Measurements from ENCODE around the gene RXRA. TPM values are rescaled to one million over a fixed set of nuclear protein-coding genes. Genes with fewer than 3 reads are reported as not detected.

RXRA gene
- polyA plus RNA-seq, 1 experiment = 12.0 TPM

- ChIA-PET CTCF (interaction anchor here (0.6 to 1.8 kb wide), 7 partner anchors 8 to 266 kb away, joined by 3 to 7 read pairs (median 3); no protein-coding TSS in a partner anchor), POLR2A (interaction anchor here (0.6 kb wide), 1 partner anchor 210 kb away, joined by 3 read pairs; no protein-coding TSS in a partner anchor)
- Histone ChIP-seq H3K4me3 (ENCODE audit: low read depth, low read length) (no peak overlapping the region), H3K36me3 (ENCODE audit: control insufficient read depth, insufficient read depth, low read length) (peaks cover 30% of the 10 kb centered on the region), H3K27me3 (ENCODE audit: control insufficient read depth, insufficient read depth, low read length) (no peaks in the 10 kb centered on the region)
- DNase-seq (ENCODE audit: low read depth) = peak; percentile 74
- no peak for TF ChIP-seq CTCF (IDR thresholded peaks at IDR 0.05; ENCODE audit: insufficient read depth, low read depth, low read length)
These were observed 108.7 kb downstream of the RXRA start for GRCh38 chr9:134434894-134435506.

- ChIA-PET POLR2A (no interaction called here), CTCF (interaction anchor here (0.8 to 1.8 kb wide), 6 partner anchors 8 to 267 kb away, joined by 3 to 7 read pairs (median 4); no protein-coding TSS in a partner anchor)
- H3K4me3 ChIP-seq (ENCODE audit: low read depth, low read length) = no peak overlapping the region
- H3K27me3 ChIP-seq (ENCODE audit: control insufficient read depth, insufficient read depth, low read length) = no peaks in the 10 kb centered on the region
- peaks cover 24% of the 10 kb centered on the region for H3K36me3 ChIP-seq (ENCODE audit: control insufficient read depth, insufficient read depth, low read length)
- DNase-seq (ENCODE audit: low read depth) = no peak
- no peak for TF ChIP-seq CTCF (IDR thresholded peaks at IDR 0.05; ENCODE audit: insufficient read depth, low read depth, low read length)
These were observed 109.5 kb downstream of the RXRA start for GRCh38 chr9:134435550-134436378.

GRCh38 chr9:134436379-134436762 is 110.1 kb downstream of the RXRA start:
- H3K27me3 ChIP-seq (ENCODE audit: control insufficient read depth, insufficient read depth, low read length) = no peaks in the 10 kb centered on the region
- no peak for DNase-seq (ENCODE audit: low read depth)
- ChIA-PET CTCF (interaction anchor here (0.9 to 1.8 kb wide), 4 partner anchors 12 to 267 kb away, joined by 3 to 5 read pairs (median 4); no protein-coding TSS in a partner anchor), POLR2A (no interaction called here)
- H3K4me3 ChIP-seq (ENCODE audit: low read depth, low read length) = no peak overlapping the region
- TF ChIP-seq CTCF (IDR thresholded peaks at IDR 0.05; ENCODE audit: insufficient read depth, low read depth, low read length) = no peak
- peaks cover 24% of the 10 kb centered on the region for H3K36me3 ChIP-seq (ENCODE audit: control insufficient read depth, insufficient read depth, low read length)

- POLR2A ChIA-PET = no interaction called here
- no peak overlapping the region for H3K4me3 ChIP-seq (ENCODE audit: low read depth, low read length)
- CTCF ChIA-PET = interaction anchor here (0.9 to 1.8 kb wide), 2 partner anchors 266 to 268 kb away, joined by 4 to 5 read pairs; no protein-coding TSS in a partner anchor
- no peak for TF ChIP-seq CTCF (IDR thresholded peaks at IDR 0.05; ENCODE audit: insufficient read depth, low read depth, low read length)
- H3K27me3 ChIP-seq (ENCODE audit: control insufficient read depth, insufficient read depth, low read length) = no peaks in the 10 kb centered on the region
- H3K36me3 ChIP-seq (ENCODE audit: control insufficient read depth, insufficient read depth, low read length) = peaks cover 21% of the 10 kb centered on the region
- no peak for DNase-seq (ENCODE audit: low read depth)
These were observed 110.7 kb downstream of the RXRA start for GRCh38 chr9:134436911-134437310.
